Glutamatergic neuron (in vitro differentiated cells): Measurements from ENCODE around the gene KIAA1217. TPM values are rescaled to one million over a fixed set of nuclear protein-coding genes. Genes with fewer than 3 reads are reported as not detected.

Experiments used
- DNase-seq: peaks from one replicate; pipeline ENCODE4 v3.0.0; 2022
- H3K27ac Mint-ChIP-seq: one replicate; pipeline ENCODE4 v1.8.0; 2020; ENCODE audit warnings: mild to moderate bottlenecking, mixed read lengths, inconsistent platforms; ENCODE audit not compliant: unreplicated experiment
- H3K27me3 Mint-ChIP-seq: one replicate; pipeline ENCODE4 v1.8.0; 2020; ENCODE audit warnings: mild to moderate bottlenecking, moderate library complexity, mixed read lengths, inconsistent platforms; ENCODE audit not compliant: unreplicated experiment
- H3K36me3 Mint-ChIP-seq: one replicate; pipeline ENCODE4 v1.8.0; 2020; ENCODE audit warnings: mild to moderate bottlenecking, mixed read lengths, inconsistent platforms; ENCODE audit not compliant: unreplicated experiment
- H3K4me1 Mint-ChIP-seq: one replicate; pipeline ENCODE4 v1.8.0; 2020; ENCODE audit warnings: mild to moderate bottlenecking, low read depth, mixed read lengths, inconsistent platforms; ENCODE audit not compliant: unreplicated experiment
- H3K4me3 Mint-ChIP-seq: one replicate; pipeline ENCODE4 v1.8.0; 2020; ENCODE audit warnings: mild to moderate bottlenecking, mixed read lengths, inconsistent platforms; ENCODE audit not compliant: unreplicated experiment
- H3K9me3 Mint-ChIP-seq: one replicate; pipeline ENCODE4 v1.8.0; 2020; ENCODE audit warnings: mild to moderate bottlenecking, moderate library complexity, mixed read lengths, inconsistent platforms; ENCODE audit not compliant: unreplicated experiment
- CTCF ChIP-seq: fragments of 200-600 bp; sonication (generic); IDR thresholded peaks from one replicate; pipeline ENCODE4 v1.5.0; 2021; ENCODE audit not compliant: partially characterized antibody, unreplicated experiment
- total RNA-seq: library from RNA; stranded (reverse); fragmentation: NEBNext Ultra II Directional; extraction: Animal tissue kit (Norgen Biotek cat#: 25700); gene quantifications from one replicate; pipeline ENCODE4 v1.2.1, GENCODE V29; 2021; ENCODE audit not compliant: unreplicated experiment

Gene KIAA1217
- total RNA-seq, 1 donor from 2014 or later = 4.4 TPM

- no peak for TF ChIP-seq CTCF
- no peaks in the 10 kb centered on the region for H3K27me3 Mint-ChIP-seq
- no peak overlapping the region for H3K27ac Mint-ChIP-seq
- H3K36me3 Mint-ChIP-seq = no peaks in the 10 kb centered on the region
- DNase-seq = no peak
- H3K9me3 Mint-ChIP-seq = no peaks in the 10 kb centered on the region
- H3K4me1 Mint-ChIP-seq = peaks cover 2% of the 10 kb centered on the region
- no peak overlapping the region for H3K4me3 Mint-ChIP-seq
Measured at GRCh38 chr10:24201503-24202180, 7.3 kb upstream of the KIAA1217 start.

- Mint-ChIP-seq H3K27ac (no peak overlapping the region), H3K36me3 (no peaks in the 10 kb centered on the region), H3K27me3 (no peaks in the 10 kb centered on the region), H3K4me1 (peaks cover 2% of the 10 kb centered on the region), H3K9me3 (no peaks in the 10 kb centered on the region), H3K4me3 (no peak overlapping the region)
- DNase-seq = no peak
- TF ChIP-seq CTCF = no peak
Measured at GRCh38 chr10:24202181-24202570, 6.8 kb upstream of the KIAA1217 start.

DNA sequence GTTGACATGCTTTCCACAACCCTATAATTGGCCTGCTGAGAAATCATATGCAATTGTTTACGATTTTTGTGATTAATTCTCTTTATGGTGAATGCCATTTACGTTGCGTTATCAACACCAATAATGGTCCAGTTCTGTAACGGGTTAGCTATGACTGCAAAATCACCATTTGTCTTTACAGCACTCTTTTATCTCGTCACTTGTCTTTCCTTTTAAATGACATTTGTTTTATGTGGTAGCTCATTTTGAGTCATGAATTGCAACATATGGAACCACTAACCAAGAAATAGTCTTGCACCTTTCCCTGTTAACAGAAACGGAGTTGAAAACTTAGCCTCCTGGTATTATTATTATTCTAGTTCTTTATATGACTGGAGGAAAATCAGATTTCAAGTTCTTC is 3.1 kb upstream of the KIAA1217 start:
- no peaks in the 10 kb centered on the region for H3K27me3 Mint-ChIP-seq
- H3K4me3 Mint-ChIP-seq = no peak overlapping the region
- no peaks in the 10 kb centered on the region for H3K36me3 Mint-ChIP-seq
- H3K9me3 Mint-ChIP-seq = no peaks in the 10 kb centered on the region
- peaks cover 13% of the 10 kb centered on the region for H3K4me1 Mint-ChIP-seq
- DNase-seq = no peak
- no peak for TF ChIP-seq CTCF
- no peak overlapping the region for H3K27ac Mint-ChIP-seq

DNA sequence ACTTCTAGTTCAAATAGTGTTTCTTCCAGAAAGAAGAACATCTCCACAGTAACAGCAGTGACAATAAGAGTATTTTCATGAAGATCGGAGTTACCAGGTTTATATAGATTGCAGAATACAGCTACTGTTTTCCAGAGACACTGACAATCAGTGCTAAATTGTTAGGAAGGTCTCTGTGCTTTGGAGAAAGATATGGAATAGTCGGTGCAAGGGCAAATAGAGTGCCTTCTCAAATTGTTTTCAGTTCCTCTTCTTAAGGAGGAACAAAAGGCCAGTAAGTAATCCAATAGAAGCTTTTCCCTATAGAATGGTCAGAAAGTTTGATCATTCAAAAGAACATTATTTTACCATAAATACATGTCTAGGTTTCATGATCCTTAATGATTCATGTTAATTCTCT is 2.6 kb upstream of the KIAA1217 start:
- Mint-ChIP-seq H3K27ac (no peak overlapping the region), H3K27me3 (no peaks in the 10 kb centered on the region), H3K36me3 (no peaks in the 10 kb centered on the region), H3K4me1 (peaks cover 13% of the 10 kb centered on the region), H3K9me3 (no peaks in the 10 kb centered on the region), H3K4me3 (no peak overlapping the region)
- DNase-seq = no peak
- no peak for TF ChIP-seq CTCF

DNA sequence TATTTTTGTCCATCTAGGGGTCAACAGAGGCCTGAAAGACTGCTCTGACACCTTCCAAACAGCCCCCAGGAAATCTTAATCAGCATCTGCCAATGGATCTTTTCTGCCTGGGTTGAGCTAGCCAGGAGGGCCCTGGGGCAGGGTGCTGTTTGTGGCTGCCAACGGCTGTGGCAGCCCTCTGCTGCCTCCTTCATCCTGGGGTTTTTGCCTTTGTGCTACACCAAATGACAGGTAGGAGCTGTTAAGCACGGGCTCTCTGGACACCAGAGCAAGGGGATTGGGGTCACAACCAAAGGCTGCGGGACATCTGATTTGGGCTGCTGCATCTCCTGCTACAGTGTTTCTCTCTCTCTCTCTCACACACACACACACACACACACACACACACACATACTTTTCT is 2.0 kb upstream of the KIAA1217 start:
- DNase-seq = no peak
- peaks cover 13% of the 10 kb centered on the region for H3K4me1 Mint-ChIP-seq
- no peaks in the 10 kb centered on the region for H3K36me3 Mint-ChIP-seq
- no peak overlapping the region for H3K4me3 Mint-ChIP-seq
- H3K27me3 Mint-ChIP-seq = no peaks in the 10 kb centered on the region
- H3K9me3 Mint-ChIP-seq = no peaks in the 10 kb centered on the region
- TF ChIP-seq CTCF = no peak
- H3K27ac Mint-ChIP-seq = no peak overlapping the region
